H1 (cell line): ENCODE data around the gene CDH22. TPM values are rescaled to one million over a fixed set of nuclear protein-coding genes. Genes with fewer than 3 reads are reported as not detected.

ENCODE experiments used
- CTCF ChIA-PET: fragments of 300-600 bp; sonication (Branson Sonifier 250); formaldehyde crosslinking; loops from one replicate; lab custom pipeline; 2021; ENCODE audit not compliant: partially characterized antibody; lab: Charles Lee
- POLR2A ChIA-PET: fragments of 300-600 bp; sonication (Branson Sonifier 250); formaldehyde crosslinking; loops from one replicate; lab custom pipeline; 2021; ENCODE audit warnings: inconsistent platforms; ENCODE audit not compliant: partially characterized antibody; lab: Charles Lee
- DNase-seq, 2 experiments: peaks; one replicate each; pipeline versions ENCODE4 v3.0.0 to v3.0.0-alpha.2; 2010 to 2022; ENCODE audit warnings: low spot score in 2 of 2, low read depth in 1 of 2, mixed read lengths in 1 of 2
- FAIRE-seq: peaks from 2 replicates; lab custom pipeline; 2011; peaks lifted over from hg19 to GRCh38; lab: Jason Lieb, UNC
- H2AFZ ChIP-seq: 2 replicates; pipeline ENCODE4 v1.8.1; 2012; ENCODE audit warnings: low read length, inconsistent platforms
- H2AK5ac ChIP-seq: 2 replicates; pipeline ENCODE4 v1.6.1; 2013; ENCODE audit warnings: low read depth, low read length
- H2BK120ac ChIP-seq: replicated peaks from 2 replicates; pipeline ENCODE3; 2013; ENCODE audit warnings: low read depth, low read length, inconsistent platforms
- H2BK12ac ChIP-seq: 2 replicates; pipeline ENCODE4 v1.6.1; 2013; ENCODE audit warnings: low read depth, low read length
- H2BK15ac ChIP-seq: 2 replicates; pipeline ENCODE4 v1.6.1; 2013; ENCODE audit warnings: low read length
- H2BK20ac ChIP-seq: 2 replicates; pipeline ENCODE4 v1.6.1; 2013; ENCODE audit warnings: low read length
- H2BK5ac ChIP-seq: 2 replicates; pipeline ENCODE4 v1.6.1; 2013; ENCODE audit warnings: low read depth, low read length
- H3K14ac ChIP-seq: 2 replicates; pipeline ENCODE4 v1.6.1; 2013; ENCODE audit warnings: inconsistent platforms; ENCODE audit not compliant: insufficient read length
- H3K18ac ChIP-seq: 2 replicates; pipeline ENCODE4 v1.6.1; 2013; ENCODE audit warnings: low read length; ENCODE audit errors: extremely low read depth
- H3K23ac ChIP-seq: 2 replicates; pipeline ENCODE4 v1.6.1; 2013; ENCODE audit warnings: inconsistent platforms; ENCODE audit not compliant: insufficient read length
- H3K23me2 ChIP-seq: 2 replicates; pipeline ENCODE4 v1.6.1; 2013; ENCODE audit warnings: low read depth, low read length
- H3K27ac ChIP-seq: 2 replicates; pipeline ENCODE4 v1.6.1; 2011; ENCODE audit warnings: low read depth, low read length, inconsistent platforms
- H3K27me3 ChIP-seq, 4 experiments: replicated peaks in 1 of 4; 1 replicate in 1 of 4; 2 replicates in 3 of 4; pipeline versions ENCODE4 v1.6.1 to v1.8.1; 2011 to 2013; ENCODE audit warnings: low read length in 3 of 4, mild to moderate bottlenecking in 3 of 4, inconsistent platforms in 2 of 4, mixed read lengths in 2 of 4, moderate library complexity in 1 of 4; ENCODE audit not compliant: control insufficient read depth in 3 of 4, insufficient read depth in 3 of 4; ENCODE audit errors: extremely low read depth in 1 of 4
- H3K36me3 ChIP-seq, 4 experiments: 2 replicates each; pipeline versions ENCODE4 v1.6.1 to v1.8.1; 2011 to 2013; ENCODE audit warnings: mild to moderate bottlenecking in 4 of 4, low read length in 3 of 4, moderate library complexity in 2 of 4, control low read depth in 1 of 4, inconsistent platforms in 1 of 4; ENCODE audit not compliant: insufficient read depth in 4 of 4, control insufficient read depth in 2 of 4
- H3K4ac ChIP-seq: replicated peaks from 2 replicates; pipeline ENCODE3; 2013; ENCODE audit warnings: low read length, low read depth, mixed read lengths, inconsistent platforms; ENCODE audit not compliant: insufficient read length
- H3K4me1 ChIP-seq, 4 experiments: replicated peaks in 1 of 4; 1 replicate in 1 of 4; 2 replicates in 3 of 4; pipeline versions ENCODE4 v1.6.1 to v1.8.1; 2011 to 2013; ENCODE audit warnings: low read length in 3 of 4, inconsistent platforms in 2 of 4, mixed read lengths in 1 of 4; ENCODE audit not compliant: insufficient read depth in 4 of 4, control insufficient read depth in 3 of 4
- H3K4me2 ChIP-seq, 2 experiments: 2 replicates each; pipeline versions ENCODE4 v1.6.1 to v1.8.1; 2011 to 2013; ENCODE audit warnings: low read depth in 2 of 2, low read length in 2 of 2, control low read depth in 1 of 2, inconsistent platforms in 1 of 2, mild to moderate bottlenecking in 1 of 2; ENCODE audit not compliant: insufficient read depth in 1 of 2
- H3K4me3 ChIP-seq, 4 experiments: fragments of 200-600, 300-600 bp in 1 of 4; sonication (generic), shearing (Covaris generic), sonication (Bioruptor Twin) in 1 of 4; 2 replicates each; pipeline versions ENCODE4 v1.5.1 to v1.8.1; 2011 to 2016; ENCODE audit warnings: low read length in 4 of 4, low read depth in 3 of 4, control low read depth in 2 of 4, inconsistent platforms in 2 of 4, mild to moderate bottlenecking in 2 of 4, mixed read lengths in 1 of 4, moderate library complexity in 1 of 4; ENCODE audit not compliant: insufficient read depth in 2 of 4; ENCODE audit errors: extremely low read depth in 1 of 4
- H3K56ac ChIP-seq: replicated peaks from 2 replicates; pipeline ENCODE3; 2013; ENCODE audit warnings: low read depth, mild to moderate bottlenecking, mixed read lengths, low read length, inconsistent platforms; ENCODE audit not compliant: insufficient read length
- H3K79me1 ChIP-seq: 2 replicates; pipeline ENCODE4 v1.6.1; 2013; ENCODE audit warnings: low read depth, low read length, control low read depth
- H3K79me2 ChIP-seq, 2 experiments: 2 replicates each; pipeline versions ENCODE4 v1.6.1 to v1.8.1; 2012 to 2013; ENCODE audit warnings: low read length in 2 of 2, mild to moderate bottlenecking in 2 of 2, inconsistent platforms in 1 of 2; ENCODE audit not compliant: insufficient read depth in 2 of 2, control insufficient read depth in 1 of 2
- H3K9ac ChIP-seq, 4 experiments: replicated peaks in 1 of 4; 1 replicate in 1 of 4; 2 replicates in 3 of 4; pipeline versions ENCODE4 v1.6.1 to v1.8.1; 2011 to 2013; ENCODE audit warnings: low read depth in 3 of 4, low read length in 3 of 4, control low read depth in 2 of 4, mild to moderate bottlenecking in 2 of 4, moderate library complexity in 2 of 4, inconsistent platforms in 1 of 4; ENCODE audit errors: extremely low read depth in 1 of 4
- H3K9me3 ChIP-seq, 2 experiments: 2 replicates each; pipeline versions ENCODE4 v1.6.1 to v1.8.1; 2012 to 2013; ENCODE audit warnings: mild to moderate bottlenecking in 2 of 2, moderate library complexity in 2 of 2, control low read depth in 1 of 2, inconsistent platforms in 1 of 2, low read depth in 1 of 2, low read length in 1 of 2, mixed read lengths in 1 of 2; ENCODE audit not compliant: insufficient read depth in 2 of 2
- H4K20me1 ChIP-seq, 2 experiments: replicated peaks in 1 of 2; 2 replicates each; pipeline versions ENCODE3 to v1.8.1; 2011 to 2013; ENCODE audit warnings: inconsistent platforms in 2 of 2, low read length in 2 of 2, mild to moderate bottlenecking in 1 of 2; ENCODE audit not compliant: insufficient read depth in 2 of 2, control insufficient read depth in 1 of 2
- H4K5ac ChIP-seq: 2 replicates; pipeline ENCODE4 v1.6.1; 2013; ENCODE audit warnings: low read length, low read depth, mixed read lengths, inconsistent platforms; ENCODE audit not compliant: insufficient read length
- H4K8ac ChIP-seq: 2 replicates; pipeline ENCODE4 v1.8.0; 2013; ENCODE audit warnings: mild to moderate bottlenecking, moderate library complexity, low read length, inconsistent platforms; ENCODE audit not compliant: insufficient read depth; ENCODE audit errors: extremely low read depth
- H4K91ac ChIP-seq: replicated peaks from 2 replicates; pipeline ENCODE3; 2013; ENCODE audit warnings: low read length, mixed read lengths, inconsistent platforms; ENCODE audit not compliant: insufficient read length
- ASH2L ChIP-seq: fragments of 200-600, 300-600 bp; sonication (generic); IDR thresholded peaks from one replicate; pipeline ENCODE4 v1.7.1; 2017; ENCODE audit warnings: low read length
- ATF2 ChIP-seq: IDR thresholded peaks from 2 replicates; pipeline ENCODE4 v1.6.1; 2012; ENCODE audit warnings: low read length, inconsistent platforms
- BACH1 ChIP-seq: IDR thresholded peaks from 2 replicates; pipeline ENCODE4 v1.6.1; 2012; ENCODE audit warnings: low read length, improper control_type of control experiment
- CBX5 ChIP-seq: fragments of 300-800, 300-1000 bp; sonication (generic); IDR thresholded peaks from 2 replicates; pipeline ENCODE4 v1.7.1; 2016; ENCODE audit warnings: antibody characterized with exemption, low read length, low read depth
- CEBPB ChIP-seq: IDR thresholded peaks from 2 replicates; pipeline ENCODE4 v1.6.1; 2012; ENCODE audit warnings: low read depth, low read length
- CREB1 ChIP-seq: IDR thresholded peaks from 2 replicates; pipeline ENCODE4 v1.6.1; 2012; ENCODE audit warnings: inconsistent platforms
- HDAC6 ChIP-seq: IDR thresholded peaks from one replicate; pipeline ENCODE4 v1.7.1; 2012; ENCODE audit warnings: low read depth, mild to moderate bottlenecking, inconsistent platforms, low read length, moderate library complexity
- JUND ChIP-seq: IDR thresholded peaks from 2 replicates; pipeline ENCODE4 v1.6.1; 2011; ENCODE audit warnings: mild to moderate bottlenecking, improper control_type of control experiment, low read length
- KDM1A ChIP-seq: fragments of 200-600, 300-600 bp; sonication (generic); IDR thresholded peaks from 2 replicates; pipeline ENCODE4 v1.7.1; 2016; ENCODE audit warnings: mild to moderate bottlenecking, low read length, borderline replicate concordance
- NRF1 ChIP-seq: IDR thresholded peaks from 2 replicates; pipeline ENCODE4 v1.6.1; 2011; ENCODE audit warnings: mild to moderate bottlenecking, low read depth, low read length, improper control_type of control experiment
- POLR2A ChIP-seq, 2 experiments: IDR thresholded peaks; 1 replicate in 1 of 2; 2 replicates in 1 of 2; pipeline ENCODE4 v1.6.1; 2011; ENCODE audit warnings: low read depth in 2 of 2, low read length in 2 of 2, mild to moderate bottlenecking in 2 of 2; ENCODE audit errors: control extremely low read depth in 1 of 2
- TBP ChIP-seq: IDR thresholded peaks from 2 replicates; pipeline ENCODE4 v1.6.1; 2011; ENCODE audit warnings: low read depth, low read length, improper control_type of control experiment
- TCF12 ChIP-seq: IDR thresholded peaks from 2 replicates; pipeline ENCODE4 v1.6.1; 2011; ENCODE audit warnings: low read depth, mild to moderate bottlenecking, low read length
- WGBS, 2 experiments: shearing (Covaris generic) in 1 of 2; methylation state at CpG; one replicate each; pipeline versions ENCODE4 v1.1.6 to v1.1.7; 2013 to 2015; ENCODE audit warnings: low lambda C conversion rate in 2 of 2, mixed read lengths in 2 of 2, inconsistent platforms in 1 of 2, low coverage in 1 of 2, missing lambda C conversion rate in 1 of 2; ENCODE audit not compliant: insufficient replicate concordance in 2 of 2, insufficient coverage in 1 of 2, insufficient read length in 1 of 2; ENCODE audit errors: extremely low coverage in 1 of 2, missing lambda C conversion rate in 1 of 2; 5-methylcytosine and 5-hydroxymethylcytosine counted together
- polyA plus RNA-seq, 7 experiments: library from polyadenylated mRNA; depleted of rRNA in 3 of 7; stranded (reverse) in 5 of 7; unstranded in 2 of 7; fragments of >200 nt in 5 of 7; fragments of 200-250 nt in 2 of 7; gene quantifications; 1 replicate in 5 of 7; 2 replicates in 1 of 7; 4 replicates in 1 of 7; pipeline versions ENCODE4 v1.2.1 to v1.2.3, GENCODE V29; 2011 to 2013; ENCODE audit warnings: missing spikeins in 2 of 7, mixed read lengths in 2 of 7
- total RNA-seq: library from RNA; stranded (reverse); fragmentation: NEBNext Ultra II Directional; extraction: Animal tissue kit (Norgen Biotek cat#: 25700); gene quantifications from 2 replicates; pipeline ENCODE4 v1.2.1, GENCODE V29; 2021

Gene CDH22
- total and polyA plus RNA-seq, 2 of the 8 experiments (the other 6 are each of a cell fraction or from before 2014, with no cell fraction given), result 0.35 to 0.39 TPM

GRCh38 chr20:46214824-46215488 lies 93.3 kb downstream of the CDH22 start:
- Histone ChIP-seq H2BK12ac (peak overlapping the region; percentile 87; the same call in 1 of the 2 replicates), H3K27me3 (no peaks in the 10 kb centered on the region; a peak in 2 of 7 replicates), H3K23ac (no peak overlapping the region), H3K9ac (no peak overlapping the region), H4K91ac (no peak overlapping the region), H2AFZ (no peak overlapping the region), H3K4me2 (no peak overlapping the region), H3K4ac (peak overlapping the region; percentile 65), H4K5ac (no peak overlapping the region), H3K36me3 (no peaks in the 10 kb centered on the region), H2AK5ac (no peak overlapping the region), H3K79me2 (no peaks in the 10 kb centered on the region), H3K14ac (no peak overlapping the region), H3K79me1 (no peaks in the 10 kb centered on the region), H3K56ac (no peak overlapping the region), H3K23me2 (peaks cover 4% of the 10 kb centered on the region; the same call in 1 of the 2 replicates), H2BK5ac (no peak overlapping the region), H3K27ac (no peak overlapping the region), H2BK120ac (no peak overlapping the region), H3K4me1 (peaks cover 0 to 15% (median 13%) of the 10 kb centered on the region in 4 experiments; a peak in 6 of 7 replicates), H3K18ac (no peak overlapping the region), H2BK15ac (peak overlapping the region; percentile 89; the same call in 1 of the 2 replicates), H3K4me3 (no peak overlapping the region), H2BK20ac (peak overlapping the region; percentile 73; the same call in 1 of the 2 replicates), H4K20me1 (no peaks in the 10 kb centered on the region), H3K9me3 (no peaks in the 10 kb centered on the region), H4K8ac (no peak overlapping the region)
- DNase-seq (no peak), FAIRE-seq (no peak)
- 86% methylated on average over 4 of the region's 4 CpGs; no CpG with 5 or more reads in 1 of the 2 experiments for WGBS, 2 experiments
- TF ChIP-seq ATF2 (no peak), HDAC6 (no peak), CBX5 (no peak), TCF12 (no peak), CREB1 (no peak), TBP (no peak), KDM1A (no peak), ASH2L (no peak), NRF1 (no peak), JUND (no peak), BACH1 (no peak), POLR2A (IDR thresholded peaks at IDR 0.05; ENCODE audit: control extremely low read depth in 1 of 2, low read depth in 2 of 2, low read length in 2 of 2) (no peak), CEBPB (no peak)
- ChIA-PET CTCF (interaction anchor here (0.6 to 3.4 kb wide), 6 partner anchors 10 to 133 kb away, joined by 3 to 15 read pairs (median 4); no protein-coding TSS in a partner anchor), POLR2A (interaction anchor here (0.6 to 1.6 kb wide), 3 partner anchors 57 to 126 kb away, joined by 3 read pairs; no protein-coding TSS in a partner anchor)
